Measurements from ENCODE around the gene AKT1.
A peak's percentile ranks its signal among the peaks of the same experiment; 100 is the strongest.

Gene AKT1

GRCh38 chr14:104769324-104770071 is 26.1 kb downstream of the AKT1 start:
- H3K9me3 Mint-ChIP-seq: no peaks in the 10 kb centered on the region
- peaks cover 16% of the 10 kb centered on the region for H3K4me1 Mint-ChIP-seq
- DNase-seq (peak; percentile 17), ATAC-seq (no peak)
- no peak overlapping the region for H3K4me3 Mint-ChIP-seq
- peaks cover 26% of the 10 kb centered on the region for H3K36me3 Mint-ChIP-seq (ENCODE audit: low read depth)
- H3K27me3 Mint-ChIP-seq: no peaks in the 10 kb centered on the region
- peak overlapping the region; percentile 46 for H3K27ac Mint-ChIP-seq

GRCh38 chr14:104768437-104769323 is 26.9 kb downstream of the AKT1 start:
- DNase-seq: peak; percentile 93
- Mint-ChIP-seq H3K9me3 (no peaks in the 10 kb centered on the region), H3K36me3 (ENCODE audit: low read depth) (peaks cover 26% of the 10 kb centered on the region), H3K27me3 (no peaks in the 10 kb centered on the region), H3K27ac (no peak overlapping the region), H3K4me1 (peaks cover 16% of the 10 kb centered on the region), H3K4me3 (no peak overlapping the region)
- ATAC-seq: peak; percentile 86

GRCh38 chr14:104767634-104767918 is 28.0 kb downstream of the AKT1 start:
- no peak for DNase-seq
- ATAC-seq: no peak
- H3K4me1 Mint-ChIP-seq: peaks cover 16% of the 10 kb centered on the region
- H3K36me3 Mint-ChIP-seq (ENCODE audit: low read depth): peaks cover 22% of the 10 kb centered on the region
- no peak overlapping the region for H3K27ac Mint-ChIP-seq
- H3K27me3 Mint-ChIP-seq: no peaks in the 10 kb centered on the region
- no peaks in the 10 kb centered on the region for H3K9me3 Mint-ChIP-seq
- no peak overlapping the region for H3K4me3 Mint-ChIP-seq

- peaks cover 16% of the 10 kb centered on the region for H3K4me1 Mint-ChIP-seq
- H3K27me3 Mint-ChIP-seq: no peaks in the 10 kb centered on the region
- no peak overlapping the region for H3K27ac Mint-ChIP-seq
- H3K9me3 Mint-ChIP-seq: no peaks in the 10 kb centered on the region
- H3K4me3 Mint-ChIP-seq: no peak overlapping the region
- H3K36me3 Mint-ChIP-seq (ENCODE audit: low read depth): peaks cover 21% of the 10 kb centered on the region
- ATAC-seq (no peak), DNase-seq (no peak)
Observed at GRCh38 chr14:104766863-104767633, 28.5 kb downstream of the AKT1 start.

GRCh38 chr14:104766256-104766862 is 29.2 kb downstream of the AKT1 start:
- no peaks in the 10 kb centered on the region for H3K27me3 Mint-ChIP-seq
- no peak for DNase-seq
- H3K27ac Mint-ChIP-seq: no peak overlapping the region
- peaks cover 19% of the 10 kb centered on the region for H3K36me3 Mint-ChIP-seq (ENCODE audit: low read depth)
- no peak for ATAC-seq
- no peak overlapping the region for H3K4me3 Mint-ChIP-seq
- peaks cover 16% of the 10 kb centered on the region for H3K4me1 Mint-ChIP-seq
- no peaks in the 10 kb centered on the region for H3K9me3 Mint-ChIP-seq

- Mint-ChIP-seq H3K36me3 (ENCODE audit: low read depth) (peaks cover 16% of the 10 kb centered on the region), H3K27ac (no peak overlapping the region), H3K4me3 (no peak overlapping the region), H3K4me1 (peaks cover 16% of the 10 kb centered on the region), H3K27me3 (no peaks in the 10 kb centered on the region), H3K9me3 (no peaks in the 10 kb centered on the region)
- DNase-seq: no peak
- no peak for ATAC-seq
Observed at GRCh38 chr14:104765517-104765916, 30.0 kb downstream of the AKT1 start.

GRCh38 chr14:104758981-104759969 is 36.3 kb downstream of the AKT1 start:
- Mint-ChIP-seq H3K27me3 (no peaks in the 10 kb centered on the region), H3K36me3 (ENCODE audit: low read depth) (peaks cover 26% of the 10 kb centered on the region), H3K27ac (no peak overlapping the region), H3K4me3 (no peak overlapping the region), H3K9me3 (no peaks in the 10 kb centered on the region), H3K4me1 (peaks cover 25% of the 10 kb centered on the region)
- ATAC-seq: no peak
- no peak for DNase-seq

- DNase-seq (no peak), ATAC-seq (no peak)
- H3K27me3 Mint-ChIP-seq: no peaks in the 10 kb centered on the region
- H3K9me3 Mint-ChIP-seq: no peaks in the 10 kb centered on the region
- H3K4me3 Mint-ChIP-seq: no peak overlapping the region
- H3K27ac Mint-ChIP-seq: no peak overlapping the region
- H3K36me3 Mint-ChIP-seq (ENCODE audit: low read depth): peaks cover 30% of the 10 kb centered on the region
- peaks cover 33% of the 10 kb centered on the region for H3K4me1 Mint-ChIP-seq
Observed at GRCh38 chr14:104757681-104758392, 37.7 kb downstream of the AKT1 start.

- Mint-ChIP-seq H3K27me3 (no peaks in the 10 kb centered on the region), H3K27ac (peak overlapping the region; percentile 8), H3K4me1 (peaks cover 33% of the 10 kb centered on the region), H3K36me3 (ENCODE audit: low read depth) (peaks cover 29% of the 10 kb centered on the region), H3K4me3 (no peak overlapping the region), H3K9me3 (no peaks in the 10 kb centered on the region)
- ATAC-seq: no peak
- DNase-seq: no peak
Observed at GRCh38 chr14:104757238-104757585, 38.3 kb downstream of the AKT1 start.

- Mint-ChIP-seq H3K9me3 (no peaks in the 10 kb centered on the region), H3K4me3 (no peak overlapping the region), H3K27me3 (no peaks in the 10 kb centered on the region), H3K36me3 (ENCODE audit: low read depth) (peaks cover 26% of the 10 kb centered on the region), H3K4me1 (peaks cover 33% of the 10 kb centered on the region), H3K27ac (peak overlapping the region; percentile 8)
- ATAC-seq (no peak), DNase-seq (no peak)
Observed at GRCh38 chr14:104756477-104757237, 38.9 kb downstream of the AKT1 start.

GRCh38 chr14:104755621-104756020 is 39.9 kb downstream of the AKT1 start:
- ATAC-seq: no peak
- no peak for DNase-seq
- Mint-ChIP-seq H3K27ac (no peak overlapping the region), H3K36me3 (ENCODE audit: low read depth) (peaks cover 17% of the 10 kb centered on the region), H3K4me1 (peaks cover 33% of the 10 kb centered on the region), H3K4me3 (no peak overlapping the region), H3K9me3 (no peaks in the 10 kb centered on the region), H3K27me3 (no peaks in the 10 kb centered on the region)

GRCh38 chr14:104754213-104754851 is 41.2 kb downstream of the AKT1 start:
- DNase-seq: no peak
- peak overlapping the region; percentile 92 for H3K4me3 Mint-ChIP-seq
- H3K36me3 Mint-ChIP-seq (ENCODE audit: low read depth): peaks cover 16% of the 10 kb centered on the region
- H3K9me3 Mint-ChIP-seq: no peaks in the 10 kb centered on the region
- no peak for ATAC-seq
- H3K27me3 Mint-ChIP-seq: no peaks in the 10 kb centered on the region
- H3K27ac Mint-ChIP-seq: peak overlapping the region; percentile 81
- peaks cover 33% of the 10 kb centered on the region for H3K4me1 Mint-ChIP-seq
